H1 (cell line): ENCODE measurements around the gene ZNF830. TPM values are rescaled to one million over a fixed set of nuclear protein-coding genes. Genes with fewer than 3 reads are reported as not detected.

Source experiments
- CHD7 ChIP-seq: fragments of 300-600 bp; sonication (generic); IDR thresholded peaks from 2 replicates; pipeline ENCODE4 v1.7.1; 2012; ENCODE audit warnings: low read length, moderate library complexity, mild to moderate bottlenecking, inconsistent platforms; ENCODE audit not compliant: insufficient replicate concordance
- HDAC6 ChIP-seq: IDR thresholded peaks from one replicate; pipeline ENCODE4 v1.7.1; 2012; ENCODE audit warnings: low read depth, mild to moderate bottlenecking, inconsistent platforms, low read length, moderate library complexity
- NRF1 ChIP-seq: IDR thresholded peaks from 2 replicates; pipeline ENCODE4 v1.6.1; 2011; ENCODE audit warnings: mild to moderate bottlenecking, low read depth, low read length, improper control_type of control experiment
- RXRA ChIP-seq: IDR thresholded peaks from 2 replicates; pipeline ENCODE4 v1.6.1; 2011; ENCODE audit warnings: low read depth, mild to moderate bottlenecking, low read length, moderate library complexity; ENCODE audit not compliant: insufficient read depth
- SP1 ChIP-seq: IDR thresholded peaks from 2 replicates; pipeline ENCODE4 v1.6.1; 2011; ENCODE audit warnings: low read depth, low read length
- SP2 ChIP-seq: IDR thresholded peaks from 2 replicates; pipeline ENCODE4 v1.6.1; 2012; ENCODE audit warnings: mild to moderate bottlenecking, low read length, inconsistent platforms
- ZNF274 ChIP-seq: IDR thresholded peaks from 2 replicates; pipeline ENCODE4 v1.7.0; 2012; ENCODE audit warnings: low read length, borderline replicate concordance; ENCODE audit errors: extremely low read depth
- polyA plus RNA-seq, 7 experiments: library from polyadenylated mRNA; depleted of rRNA in 3 of 7; stranded (reverse) in 5 of 7; unstranded in 2 of 7; fragments of >200 nt in 5 of 7; fragments of 200-250 nt in 2 of 7; gene quantifications; 1 replicate in 5 of 7; 2 replicates in 1 of 7; 4 replicates in 1 of 7; pipeline versions ENCODE4 v1.2.1 to v1.2.3, GENCODE V29; 2011 to 2013; ENCODE audit warnings: missing spikeins in 2 of 7, mixed read lengths in 2 of 7
- total RNA-seq: library from RNA; stranded (reverse); fragmentation: NEBNext Ultra II Directional; extraction: Animal tissue kit (Norgen Biotek cat#: 25700); gene quantifications from 2 replicates; pipeline ENCODE4 v1.2.1, GENCODE V29; 2021
- TF ChIP-seq, protein P1 (sequence below): IDR thresholded peaks from 2 replicates; pipeline ENCODE4 v1.6.1; 2012; ENCODE audit warnings: inconsistent platforms

ZNF830 gene
- total and polyA plus RNA-seq, 2 of the 8 experiments (the other 6 are each of a cell fraction or from before 2014, with no cell fraction given): 4.2 to 19.9 TPM

GRCh38 chr17:34926661-34927060 lies 34.7 kb upstream of the ZNF830 start (continued):
- TF ChIP-seq, protein P1, sequence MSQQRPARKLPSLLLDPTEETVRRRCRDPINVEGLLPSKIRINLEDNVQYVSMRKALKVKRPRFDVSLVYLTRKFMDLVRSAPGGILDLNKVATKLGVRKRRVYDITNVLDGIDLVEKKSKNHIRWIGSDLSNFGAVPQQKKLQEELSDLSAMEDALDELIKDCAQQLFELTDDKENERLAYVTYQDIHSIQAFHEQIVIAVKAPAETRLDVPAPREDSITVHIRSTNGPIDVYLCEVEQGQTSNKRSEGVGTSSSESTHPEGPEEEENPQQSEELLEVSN: no peak
- TF ChIP-seq NRF1 (no peak), RXRA (no peak), CHD7 (no peak), ZNF274 (no peak), SP1 (no peak), HDAC6 (no peak), SP2 (no peak)
